ENCODE results near the gene IL2RA.

Gene IL2RA

DNA sequence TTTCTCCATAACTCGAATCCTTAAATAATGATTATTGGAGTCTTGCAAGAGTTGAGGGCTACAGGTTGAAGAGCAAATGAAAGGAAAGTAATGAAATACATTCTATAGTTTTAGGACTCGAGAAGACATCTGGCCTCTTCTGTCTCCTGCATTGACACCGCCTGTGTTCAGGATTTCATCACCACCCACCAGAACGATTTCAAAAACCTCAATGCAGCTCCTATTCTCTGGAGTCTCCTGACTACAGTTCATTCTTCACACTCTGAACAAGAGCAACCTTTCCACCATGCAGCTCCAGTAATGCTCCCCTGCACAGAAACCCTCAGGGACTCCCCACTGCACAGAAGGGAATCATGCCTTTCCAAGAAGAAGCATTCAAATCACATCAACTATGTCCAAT, 90.3 kb downstream of the IL2RA start:
- H3K27me3 ChIP-seq (ENCODE audit: insufficient read depth, low read length, poor library complexity, severe bottlenecking), result no peaks in the 10 kb centered on the region
- no peak overlapping the region for H3K4me3 ChIP-seq (ENCODE audit: low read length, poor library complexity, severe bottlenecking)
- H3K9ac ChIP-seq (ENCODE audit: low read depth, low read length, poor library complexity, severe bottlenecking), result no peak overlapping the region
- peaks cover 10% of the 10 kb centered on the region for H3K4me1 ChIP-seq (ENCODE audit: insufficient read depth, low read length, poor library complexity, severe bottlenecking)
- H3K36me3 ChIP-seq (ENCODE audit: insufficient read depth, low read length), result no peaks in the 10 kb centered on the region
- no peak for TF ChIP-seq EZH2phosphoT487 (IDR thresholded peaks at IDR 0.05; ENCODE audit: borderline replicate concordance)
- TF ChIP-seq, protein P1, sequence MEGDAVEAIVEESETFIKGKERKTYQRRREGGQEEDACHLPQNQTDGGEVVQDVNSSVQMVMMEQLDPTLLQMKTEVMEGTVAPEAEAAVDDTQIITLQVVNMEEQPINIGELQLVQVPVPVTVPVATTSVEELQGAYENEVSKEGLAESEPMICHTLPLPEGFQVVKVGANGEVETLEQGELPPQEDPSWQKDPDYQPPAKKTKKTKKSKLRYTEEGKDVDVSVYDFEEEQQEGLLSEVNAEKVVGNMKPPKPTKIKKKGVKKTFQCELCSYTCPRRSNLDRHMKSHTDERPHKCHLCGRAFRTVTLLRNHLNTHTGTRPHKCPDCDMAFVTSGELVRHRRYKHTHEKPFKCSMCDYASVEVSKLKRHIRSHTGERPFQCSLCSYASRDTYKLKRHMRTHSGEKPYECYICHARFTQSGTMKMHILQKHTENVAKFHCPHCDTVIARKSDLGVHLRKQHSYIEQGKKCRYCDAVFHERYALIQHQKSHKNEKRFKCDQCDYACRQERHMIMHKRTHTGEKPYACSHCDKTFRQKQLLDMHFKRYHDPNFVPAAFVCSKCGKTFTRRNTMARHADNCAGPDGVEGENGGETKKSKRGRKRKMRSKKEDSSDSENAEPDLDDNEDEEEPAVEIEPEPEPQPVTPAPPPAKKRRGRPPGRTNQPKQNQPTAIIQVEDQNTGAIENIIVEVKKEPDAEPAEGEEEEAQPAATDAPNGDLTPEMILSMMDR (conservative IDR thresholded peaks at IDR 0.05; ENCODE audit: low read length), result no peak
- H3K4me2 ChIP-seq (ENCODE audit: low read depth, low read length, poor library complexity, severe bottlenecking), result no peak overlapping the region
- no peaks in the 10 kb centered on the region for H3F3A ChIP-seq (ENCODE audit: low read depth)
- H4K20me1 ChIP-seq (ENCODE audit: insufficient read depth, low read length, poor library complexity, severe bottlenecking), result no peaks in the 10 kb centered on the region
- no peaks in the 10 kb centered on the region for H3K9me2 ChIP-seq (replicated peaks; ENCODE audit: low read depth, low read length)
- no peak overlapping the region for H2AFZ ChIP-seq (ENCODE audit: low read length)
- H3K9me3 ChIP-seq (ENCODE audit: insufficient read depth, low read depth, low read length), result no peaks in the 10 kb centered on the region
- no peaks in the 10 kb centered on the region for H3K79me2 ChIP-seq (ENCODE audit: insufficient read depth, low read length)

DNA sequence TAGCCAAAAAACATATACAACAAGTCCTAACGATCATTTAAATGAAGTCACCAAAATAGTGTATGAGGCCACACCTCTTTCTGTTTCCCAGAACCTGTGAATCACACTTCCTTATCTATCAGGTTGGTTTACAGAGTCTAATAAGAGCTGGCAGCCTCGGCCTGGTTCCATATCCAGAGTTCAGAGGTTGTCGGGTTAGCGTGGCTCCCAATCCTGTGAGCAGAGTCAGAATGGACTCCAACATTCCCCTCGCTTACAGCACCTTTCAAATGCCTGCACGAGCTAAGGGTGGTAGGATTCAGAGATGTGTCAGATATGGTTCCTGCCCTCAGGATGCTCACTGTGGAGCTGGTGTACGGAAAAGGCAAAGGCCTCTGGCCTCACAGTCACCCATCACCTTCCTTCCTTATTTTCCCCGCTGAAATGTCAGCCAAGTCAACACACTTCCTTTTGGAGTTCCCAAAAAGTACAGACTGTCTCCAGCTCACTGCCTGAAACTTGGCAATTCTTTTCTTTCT, 90.8 kb downstream of the IL2RA start:
- Histone ChIP-seq H4K20me1 (ENCODE audit: insufficient read depth, low read length, poor library complexity, severe bottlenecking) (no peaks in the 10 kb centered on the region), H3F3A (ENCODE audit: low read depth) (no peaks in the 10 kb centered on the region), H3K9me3 (ENCODE audit: insufficient read depth, low read depth, low read length) (no peaks in the 10 kb centered on the region), H3K79me2 (ENCODE audit: insufficient read depth, low read length) (no peaks in the 10 kb centered on the region), H3K9me2 (replicated peaks; ENCODE audit: low read depth, low read length) (no peaks in the 10 kb centered on the region), H3K4me2 (ENCODE audit: low read depth, low read length, poor library complexity, severe bottlenecking) (no peak overlapping the region), H3K9ac (ENCODE audit: low read depth, low read length, poor library complexity, severe bottlenecking) (no peak overlapping the region), H3K4me1 (ENCODE audit: insufficient read depth, low read length, poor library complexity, severe bottlenecking) (peaks cover 5% of the 10 kb centered on the region), H3K4me3 (ENCODE audit: low read length, poor library complexity, severe bottlenecking) (no peak overlapping the region), H3K27me3 (ENCODE audit: insufficient read depth, low read length, poor library complexity, severe bottlenecking) (no peaks in the 10 kb centered on the region), H3K36me3 (ENCODE audit: insufficient read depth, low read length) (no peaks in the 10 kb centered on the region), H2AFZ (ENCODE audit: low read length) (no peak overlapping the region)
- TF ChIP-seq EZH2phosphoT487 (IDR thresholded peaks at IDR 0.05; ENCODE audit: borderline replicate concordance), result no peak
- TF ChIP-seq, protein P1 (conservative IDR thresholded peaks at IDR 0.05; ENCODE audit: low read length), result no peak

DNA sequence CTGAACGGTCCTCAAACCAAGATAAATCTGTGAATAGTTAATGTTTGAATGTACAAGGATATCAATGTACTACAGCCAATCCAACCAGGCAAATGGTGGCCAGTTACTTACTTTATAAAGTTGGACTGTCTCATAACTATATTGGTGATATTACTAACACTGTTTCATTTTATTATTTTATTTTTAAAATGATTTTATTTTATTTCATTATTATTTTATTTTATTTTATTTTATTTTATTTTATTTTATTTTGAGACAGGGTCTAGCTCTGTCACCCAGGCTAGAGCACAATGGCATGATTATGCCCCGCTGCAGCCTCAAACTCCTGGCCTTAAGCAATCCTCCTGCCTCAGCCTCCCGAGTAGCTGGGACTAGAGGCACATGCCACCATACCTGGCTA, 91.6 kb downstream of the IL2RA start:
- H3F3A ChIP-seq (ENCODE audit: low read depth), result no peaks in the 10 kb centered on the region
- H3K9me3 ChIP-seq (ENCODE audit: insufficient read depth, low read depth, low read length), result no peaks in the 10 kb centered on the region
- H3K79me2 ChIP-seq (ENCODE audit: insufficient read depth, low read length), result no peaks in the 10 kb centered on the region
- H3K36me3 ChIP-seq (ENCODE audit: insufficient read depth, low read length), result no peaks in the 10 kb centered on the region
- H4K20me1 ChIP-seq (ENCODE audit: insufficient read depth, low read length, poor library complexity, severe bottlenecking), result no peaks in the 10 kb centered on the region
- no peak overlapping the region for H2AFZ ChIP-seq (ENCODE audit: low read length)
- no peak overlapping the region for H3K4me3 ChIP-seq (ENCODE audit: low read length, poor library complexity, severe bottlenecking)
- no peak overlapping the region for H3K4me2 ChIP-seq (ENCODE audit: low read depth, low read length, poor library complexity, severe bottlenecking)
- H3K9me2 ChIP-seq (replicated peaks; ENCODE audit: low read depth, low read length), result no peaks in the 10 kb centered on the region
- H3K9ac ChIP-seq (ENCODE audit: low read depth, low read length, poor library complexity, severe bottlenecking), result no peak overlapping the region
- H3K4me1 ChIP-seq (ENCODE audit: insufficient read depth, low read length, poor library complexity, severe bottlenecking), result no peaks in the 10 kb centered on the region
- TF ChIP-seq, protein P1 (conservative IDR thresholded peaks at IDR 0.05; ENCODE audit: low read length), result no peak
- TF ChIP-seq EZH2phosphoT487 (IDR thresholded peaks at IDR 0.05; ENCODE audit: borderline replicate concordance), result no peak
- no peaks in the 10 kb centered on the region for H3K27me3 ChIP-seq (ENCODE audit: insufficient read depth, low read length, poor library complexity, severe bottlenecking)
